ENCODE results near the gene ASXL1.

- TF ChIP-seq TAF1 (IDR thresholded peaks at IDR 0.05; ENCODE audit: borderline replicate concordance, insufficient read depth, low read length), result no peak
- no peak for TF ChIP-seq POLR2AphosphoS5 (IDR thresholded peaks at IDR 0.05; ENCODE audit: low read depth, low read length)
- no peak for TF ChIP-seq REST (IDR thresholded peaks at IDR 0.05; ENCODE audit: insufficient read depth in 1 of 2, low read depth in 2 of 2, low read length in 2 of 2)
These were observed 42.2 kb upstream of the ASXL1 start for GRCh38 chr20:32315891-32316290.

Measured in PFSK-1 (cell line).